ENCODE measurements around the gene ATP12A. TPM values are rescaled to one million over a fixed set of nuclear protein-coding genes. Genes with fewer than 3 reads are reported as not detected.

The ATP12A gene
- polyA plus RNA-seq, 1 donor, result not detected

- no peak for DNase-seq
Observed at GRCh38 chr13:24737042-24737441, 56.8 kb downstream of the ATP12A start.

- DNase-seq, result no peak
Observed at GRCh38 chr13:24738366-24738847, 58.2 kb downstream of the ATP12A start.

DNA sequence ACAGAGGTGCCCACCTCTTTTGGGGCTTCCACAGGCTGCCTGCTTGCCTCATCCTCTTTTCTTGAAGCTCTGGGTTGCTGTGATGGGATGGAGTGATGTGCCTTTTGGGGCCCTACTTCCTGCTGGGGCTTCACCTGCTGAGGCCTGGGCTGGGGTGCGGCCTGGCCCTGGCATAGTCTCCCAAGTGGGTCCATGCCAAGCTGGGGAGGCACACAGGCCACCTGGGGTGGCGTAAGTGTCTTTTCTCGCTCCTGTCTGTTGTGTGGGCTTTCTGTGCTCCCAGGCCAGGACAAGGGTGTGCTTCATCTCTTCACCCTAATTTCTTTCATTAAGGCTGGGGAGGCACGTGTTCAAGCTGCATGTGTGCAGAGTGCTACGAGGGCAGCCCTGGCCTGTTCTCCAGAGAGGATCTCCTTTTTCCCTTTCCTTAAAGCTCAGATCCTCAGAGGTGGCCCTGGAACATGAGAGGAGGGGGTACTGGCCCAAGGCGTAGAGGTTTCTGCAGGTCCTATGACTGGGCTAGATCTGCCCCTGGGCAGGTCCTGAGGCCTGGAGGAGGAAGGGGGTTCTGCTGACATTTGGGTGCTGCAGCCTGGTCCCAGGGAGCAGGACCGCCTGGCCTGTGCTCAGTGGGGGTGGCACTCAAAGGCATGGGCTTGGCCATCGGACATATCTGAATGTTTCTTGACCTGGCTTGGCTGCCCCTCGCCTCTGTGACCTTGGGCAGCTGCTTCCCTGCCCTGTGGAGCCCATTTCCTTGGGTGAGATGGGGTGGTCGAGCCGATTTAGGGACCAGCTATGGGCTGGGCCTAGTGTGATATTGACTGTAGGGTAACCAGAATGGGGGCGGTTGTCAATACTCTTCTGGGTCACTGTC is 60.0 kb downstream of the ATP12A start:
- DNase-seq, result no peak

- DNase-seq, result no peak
Observed at GRCh38 chr13:24741016-24741662, 60.9 kb downstream of the ATP12A start.

GRCh38 chr13:24741791-24742190 is 61.6 kb downstream of the ATP12A start:
- no peak for DNase-seq

DNA sequence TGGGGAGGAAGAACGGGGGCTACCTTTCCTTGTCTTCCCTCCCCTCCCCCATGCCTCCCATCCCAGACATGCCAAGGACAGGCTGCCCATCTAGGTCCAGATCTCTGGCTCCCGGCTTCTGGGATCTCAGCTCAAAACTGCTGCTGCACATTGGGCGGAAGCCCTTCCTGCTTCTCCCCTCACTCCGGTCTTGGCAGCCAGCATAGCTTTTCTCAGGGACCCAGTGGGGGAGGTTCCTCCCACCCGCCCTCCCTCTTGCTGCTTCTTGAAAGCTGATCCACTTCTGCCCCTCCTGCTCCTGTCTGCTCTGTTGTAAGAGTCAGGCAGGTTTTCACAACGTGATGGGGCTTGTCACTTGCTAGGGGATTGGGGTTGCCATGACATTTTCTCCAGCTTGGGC is 62.1 kb downstream of the ATP12A start:
- no peak for DNase-seq

- DNase-seq, result no peak
Observed at GRCh38 chr13:24742977-24743376, 62.8 kb downstream of the ATP12A start.

GRCh38 chr13:24744247-24744646 is 64.0 kb downstream of the ATP12A start:
- DNase-seq, result no peak

DNA sequence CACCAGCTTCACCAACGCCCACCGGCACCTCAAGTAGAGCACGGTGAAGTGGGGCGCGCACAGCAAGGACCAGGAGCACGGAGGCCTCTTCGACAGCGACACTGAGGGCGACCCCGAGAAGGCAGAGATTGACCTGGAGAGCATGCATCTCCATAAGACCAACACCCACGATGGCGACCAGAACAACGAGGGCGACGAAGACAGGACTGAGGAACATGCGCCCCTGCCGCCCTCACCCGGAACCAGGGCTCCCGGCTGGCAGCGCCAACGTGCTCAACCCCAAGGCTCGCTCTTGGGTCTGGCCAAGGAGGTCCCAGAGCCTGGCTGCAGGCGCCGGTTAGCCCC is 65.3 kb downstream of the ATP12A start:
- no peak for DNase-seq

DNA sequence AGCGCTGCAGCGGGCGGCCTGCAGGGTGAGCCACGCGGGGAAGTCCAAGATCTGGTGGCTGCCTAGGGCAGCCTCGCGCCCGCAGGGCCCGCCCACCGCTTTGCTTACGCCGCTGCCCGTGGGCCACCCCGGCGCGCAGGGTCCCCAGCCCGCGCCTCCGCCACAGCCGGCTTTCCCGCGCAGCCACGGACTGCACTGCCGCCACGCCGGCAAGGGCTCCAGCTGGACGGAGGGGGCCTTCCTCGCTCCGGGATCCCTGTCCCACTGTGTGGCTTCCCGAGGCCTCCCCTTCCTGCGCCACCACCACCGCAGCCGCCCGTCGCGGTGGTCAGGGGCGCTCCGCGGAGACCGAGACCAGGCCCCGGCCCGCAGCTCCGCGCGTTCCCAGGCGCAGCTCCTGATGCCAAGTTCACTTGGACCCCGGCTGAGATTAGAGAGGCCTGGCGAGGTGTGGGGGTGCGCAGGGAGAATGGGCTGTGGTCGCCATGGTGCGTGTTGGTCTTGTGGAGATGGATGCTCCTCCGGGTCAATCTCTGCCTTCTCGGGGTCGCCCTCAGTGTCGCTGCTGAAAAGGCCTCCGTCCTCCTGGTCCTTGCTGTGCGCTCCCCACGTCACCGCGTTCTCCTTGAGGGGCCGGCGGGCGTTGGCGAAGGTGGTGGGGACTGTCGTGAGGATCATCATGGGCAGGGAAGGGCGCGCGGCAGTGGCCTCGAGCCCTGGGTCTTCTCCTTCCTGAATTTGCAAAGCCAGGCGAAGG is 65.8 kb downstream of the ATP12A start:
- no peak for DNase-seq

GRCh38 chr13:24746618-24747247 is 66.5 kb downstream of the ATP12A start:
- no peak for DNase-seq

DNA sequence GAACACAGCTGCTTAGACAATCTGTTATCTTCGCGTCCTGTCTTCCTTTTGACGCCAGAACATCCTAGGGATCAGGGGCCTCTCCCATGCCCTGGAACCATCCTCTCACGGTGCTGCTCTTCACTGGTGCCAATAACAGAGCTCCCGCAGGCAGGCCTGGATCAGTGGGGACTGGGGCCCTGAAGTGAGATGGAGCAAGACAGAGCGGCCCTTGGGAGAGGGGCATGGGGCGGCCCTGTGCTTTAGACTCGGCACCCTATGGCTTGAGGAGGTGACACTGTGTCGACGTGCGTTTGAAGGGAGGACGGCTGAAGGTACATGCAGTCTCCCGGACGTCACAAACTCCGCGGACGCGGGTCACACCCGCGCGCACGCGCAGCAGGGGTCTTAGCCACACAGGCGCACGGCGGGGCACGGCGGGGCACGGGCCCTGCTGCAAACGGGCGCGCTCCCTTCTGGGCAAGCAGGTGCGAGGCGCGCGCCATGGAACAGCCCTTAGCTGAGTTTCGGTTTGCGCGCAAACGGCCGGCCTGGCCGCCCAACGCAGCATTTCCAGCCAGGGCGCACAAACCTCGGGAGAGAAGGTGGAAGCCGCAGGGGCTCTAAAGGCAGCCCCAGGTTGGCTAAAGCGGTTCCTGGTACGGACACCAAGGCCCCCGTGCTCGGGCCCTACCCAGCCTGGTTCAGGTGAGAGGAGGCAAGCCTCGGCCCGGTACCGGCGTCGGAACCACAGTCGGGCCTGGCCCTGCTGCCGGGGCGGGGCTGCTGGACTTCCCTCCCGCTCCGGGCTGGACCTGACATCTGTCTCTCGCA is 67.2 kb downstream of the ATP12A start:
- no peak for DNase-seq

DNA sequence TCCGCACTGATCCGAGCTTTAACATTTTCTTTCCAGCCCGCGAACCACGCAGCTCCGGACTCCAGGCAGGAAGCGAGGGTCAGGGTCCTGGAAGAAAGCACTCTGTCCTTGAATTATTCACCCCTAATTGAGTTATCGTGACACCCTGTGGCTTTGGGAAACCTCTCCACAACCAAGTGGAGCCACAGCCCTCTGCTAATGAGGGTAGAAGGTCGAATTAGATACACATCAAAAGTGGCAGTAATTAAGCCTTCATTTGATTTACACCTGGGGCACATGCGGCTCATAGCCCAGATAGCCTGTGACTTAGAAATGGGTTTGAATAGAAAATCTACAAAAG is 67.8 kb downstream of the ATP12A start:
- no peak for DNase-seq

- DNase-seq, result no peak
Observed at GRCh38 chr13:24759197-24759596, 79.0 kb downstream of the ATP12A start.

Other genes with a start within 250 kb of the ATP12A start
- 24.7 TPM for gene PARP4, start 167.6 kb upstream of the ATP12A start, polyA plus RNA-seq (ENCODE audit: insufficient read length)
- 0.40 TPM for gene RNF17, start 83.8 kb downstream of the ATP12A start, polyA plus RNA-seq (ENCODE audit: insufficient read length)